HL-60 (cell line): ENCODE results near the gene ENOX1.

Source experiments
- DNase-seq, 2 experiments: peaks; one replicate each; pipeline ENCODE4 v3.0.0-alpha.2; 2010 to 2020; ENCODE audit warnings: low read depth in 1 of 2, low spot score in 1 of 2
- H3K27ac ChIP-seq: fragments of 250-450 bp; sonication (Bioruptor Pico); replicated peaks from 2 replicates; pipeline ENCODE4 v1.5.1; 2020; ENCODE audit warnings: mild to moderate bottlenecking, moderate library complexity
- H3K27me3 ChIP-seq: fragments of 250-450 bp; sonication (Bioruptor Pico); 2 replicates; pipeline ENCODE4 v1.5.1; 2021; ENCODE audit warnings: mild to moderate bottlenecking, moderate library complexity; ENCODE audit not compliant: insufficient read depth, poor library complexity, severe bottlenecking
- H3K4me3 ChIP-seq: replicated peaks from 2 replicates; pipeline ENCODE4 v1.5.1; 2011; ENCODE audit warnings: mild to moderate bottlenecking, control low read depth, low read length; ENCODE audit not compliant: insufficient read depth
- GABPA ChIP-seq: IDR thresholded peaks from 2 replicates; pipeline ENCODE4 v1.6.1; 2012; ENCODE audit warnings: low read depth
- POLR2AphosphoS5 ChIP-seq: IDR thresholded peaks from 2 replicates; pipeline ENCODE4 v1.6.1; 2012; ENCODE audit warnings: low read depth
- REST ChIP-seq: IDR thresholded peaks from 2 replicates; pipeline ENCODE4 v1.6.1; 2012; ENCODE audit warnings: low read depth; ENCODE audit not compliant: insufficient replicate concordance
- SPI1 ChIP-seq: IDR thresholded peaks from 2 replicates; pipeline ENCODE4 v1.6.1; 2012; ENCODE audit warnings: low read depth, mild to moderate bottlenecking, borderline replicate concordance
- TF ChIP-seq, protein P1 (sequence below): IDR thresholded peaks from one replicate; pipeline ENCODE4 v1.5.1; 2011; ENCODE audit warnings: low read length, control low read depth, inconsistent platforms; ENCODE audit not compliant: insufficient read depth

Gene ENOX1

GRCh38 chr13:43348397-43348796 is 438.4 kb downstream of the ENOX1 start:
- TF ChIP-seq, protein P1, sequence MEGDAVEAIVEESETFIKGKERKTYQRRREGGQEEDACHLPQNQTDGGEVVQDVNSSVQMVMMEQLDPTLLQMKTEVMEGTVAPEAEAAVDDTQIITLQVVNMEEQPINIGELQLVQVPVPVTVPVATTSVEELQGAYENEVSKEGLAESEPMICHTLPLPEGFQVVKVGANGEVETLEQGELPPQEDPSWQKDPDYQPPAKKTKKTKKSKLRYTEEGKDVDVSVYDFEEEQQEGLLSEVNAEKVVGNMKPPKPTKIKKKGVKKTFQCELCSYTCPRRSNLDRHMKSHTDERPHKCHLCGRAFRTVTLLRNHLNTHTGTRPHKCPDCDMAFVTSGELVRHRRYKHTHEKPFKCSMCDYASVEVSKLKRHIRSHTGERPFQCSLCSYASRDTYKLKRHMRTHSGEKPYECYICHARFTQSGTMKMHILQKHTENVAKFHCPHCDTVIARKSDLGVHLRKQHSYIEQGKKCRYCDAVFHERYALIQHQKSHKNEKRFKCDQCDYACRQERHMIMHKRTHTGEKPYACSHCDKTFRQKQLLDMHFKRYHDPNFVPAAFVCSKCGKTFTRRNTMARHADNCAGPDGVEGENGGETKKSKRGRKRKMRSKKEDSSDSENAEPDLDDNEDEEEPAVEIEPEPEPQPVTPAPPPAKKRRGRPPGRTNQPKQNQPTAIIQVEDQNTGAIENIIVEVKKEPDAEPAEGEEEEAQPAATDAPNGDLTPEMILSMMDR: no peak
- no peak for TF ChIP-seq POLR2AphosphoS5
- no peak for TF ChIP-seq GABPA
- TF ChIP-seq SPI1: no peak
- TF ChIP-seq REST: no peak
- H3K27me3 ChIP-seq: peaks cover 11% of the 10 kb centered on the region
- no peak for DNase-seq
- no peak overlapping the region for H3K27ac ChIP-seq
- H3K4me3 ChIP-seq: no peak overlapping the region

DNA sequence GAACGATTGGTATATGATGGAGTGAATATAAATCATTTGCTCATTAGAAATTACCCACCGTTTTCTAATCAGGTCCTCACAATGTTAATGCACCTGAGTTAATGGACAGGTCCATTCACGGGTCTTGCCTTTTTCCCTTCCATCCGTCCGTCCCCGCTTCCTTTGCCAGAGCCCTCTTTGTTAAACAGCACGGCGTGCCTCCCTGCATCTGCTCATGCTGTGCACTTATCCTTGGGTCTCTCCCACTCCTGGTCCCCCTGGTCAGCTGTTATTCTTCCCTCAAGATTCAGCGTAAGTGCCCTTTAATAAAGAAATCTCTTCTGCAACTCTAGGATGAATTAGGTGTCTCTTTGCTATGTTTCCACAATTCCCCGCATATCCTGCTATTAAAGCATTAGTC is 438.9 kb downstream of the ENOX1 start:
- H3K27me3 ChIP-seq: peaks cover 11% of the 10 kb centered on the region
- TF ChIP-seq REST: no peak
- no peak for TF ChIP-seq GABPA
- TF ChIP-seq POLR2AphosphoS5: no peak
- no peak overlapping the region for H3K27ac ChIP-seq
- no peak for DNase-seq
- no peak overlapping the region for H3K4me3 ChIP-seq

- no peak overlapping the region for H3K4me3 ChIP-seq
- peaks cover 11% of the 10 kb centered on the region for H3K27me3 ChIP-seq
- no peak for TF ChIP-seq GABPA
- no peak for TF ChIP-seq REST
- TF ChIP-seq SPI1: no peak
- no peak for TF ChIP-seq POLR2AphosphoS5
- TF ChIP-seq, protein P1: no peak
- H3K27ac ChIP-seq: no peak overlapping the region
- DNase-seq: no peak
These were observed 440.3 kb downstream of the ENOX1 start for GRCh38 chr13:43346427-43346826.

GRCh38 chr13:43343645-43344044 is 443.1 kb downstream of the ENOX1 start:
- DNase-seq: no peak
- Histone ChIP-seq H3K27me3 (peaks cover 5% of the 10 kb centered on the region), H3K27ac (no peak overlapping the region), H3K4me3 (no peak overlapping the region)
- TF ChIP-seq SPI1 (no peak), POLR2AphosphoS5 (no peak), GABPA (no peak), REST (no peak)
- TF ChIP-seq, protein P1: no peak
